ENCODE data around the gene BPIFB3. TPM values are rescaled to one million over a fixed set of nuclear protein-coding genes. Genes with fewer than 3 reads are reported as not detected.
"Not testable (repeated sequence)": the region's sequence is repeated elsewhere in the genome, so short reads cannot be mapped to it uniquely, and the experiment has no call there.

Gene BPIFB3
- total and polyA plus RNA-seq, 2 experiments from 2014 or later = not detected

- Histone ChIP-seq H3K4me2 (no peak overlapping the region), H3K4me3 (no peak overlapping the region), H4K20me1 (ENCODE audit: insufficient read depth, poor library complexity, severe bottlenecking) (no peaks in the 10 kb centered on the region), H3K79me2 (no peaks in the 10 kb centered on the region), H3K9me3 (ENCODE audit: low read depth) (no peaks in the 10 kb centered on the region), H3K9me2 (replicated peaks; ENCODE audit: insufficient read depth) (no peaks in the 10 kb centered on the region), H3K36me3 (replicated peaks; ENCODE audit: insufficient read depth, low read depth) (no peaks in the 10 kb centered on the region), H3K27me3 (peaks cover 8% of the 10 kb centered on the region), H2AFZ (no peak overlapping the region), H3K27ac (no peak overlapping the region), H3K4me1 (ENCODE audit: insufficient read depth) (no peaks in the 10 kb centered on the region)
- no peak for DNase-seq (ENCODE audit: low spot score)
- no peak for TF ChIP-seq CTCF (IDR thresholded peaks at IDR 0.05; ENCODE audit: poor library complexity)
- TF ChIP-seq EZH2phosphoT487 (IDR thresholded peaks at IDR 0.05; ENCODE audit: low read depth, severe bottlenecking, unreplicated experiment) = no peak
- no peak for TF ChIP-seq EZH2 (IDR thresholded peaks at IDR 0.05; ENCODE audit: borderline replicate concordance)
- WGBS (ENCODE audit: low lambda C conversion rate, missing lambda C conversion rate) = 77% methylated on average over 3 of the region's 3 CpGs
These were observed 66.3 kb downstream of the BPIFB3 start for GRCh38 chr20:33119725-33120720.

- Histone ChIP-seq H3K36me3 (replicated peaks; ENCODE audit: insufficient read depth, low read depth) (no peaks in the 10 kb centered on the region), H3K27ac (no peak overlapping the region), H3K4me2 (no peak overlapping the region), H3K27me3 (peaks cover 8% of the 10 kb centered on the region), H3K4me3 (no peak overlapping the region), H3K4me1 (ENCODE audit: insufficient read depth) (no peaks in the 10 kb centered on the region), H3K9me3 (ENCODE audit: low read depth) (no peaks in the 10 kb centered on the region), H3K79me2 (no peaks in the 10 kb centered on the region), H4K20me1 (ENCODE audit: insufficient read depth, poor library complexity, severe bottlenecking) (no peaks in the 10 kb centered on the region), H2AFZ (no peak overlapping the region), H3K9me2 (replicated peaks; ENCODE audit: insufficient read depth) (no peaks in the 10 kb centered on the region)
- whole genome bisulfite sequencing (ENCODE audit: low lambda C conversion rate, missing lambda C conversion rate) = 91% methylated on average over 3 of the region's 3 CpGs
- TF ChIP-seq EZH2phosphoT487 (IDR thresholded peaks at IDR 0.05; ENCODE audit: low read depth, severe bottlenecking, unreplicated experiment) (no peak), CTCF (IDR thresholded peaks at IDR 0.05; ENCODE audit: poor library complexity) (no peak), EZH2 (IDR thresholded peaks at IDR 0.05; ENCODE audit: borderline replicate concordance) (no peak)
- DNase-seq (ENCODE audit: low spot score) = no peak
These were observed 67.2 kb downstream of the BPIFB3 start for GRCh38 chr20:33120934-33121333.

- H3K9me3 ChIP-seq (ENCODE audit: low read depth); H4K20me1 ChIP-seq (ENCODE audit: insufficient read depth, poor library complexity, severe bottlenecking); H3K4me2 ChIP-seq; DNase-seq (ENCODE audit: low spot score); H3K4me3 ChIP-seq; H3K79me2 ChIP-seq; H3K36me3 ChIP-seq (replicated peaks; ENCODE audit: insufficient read depth, low read depth); H3K4me1 ChIP-seq (ENCODE audit: insufficient read depth); H3K9me2 ChIP-seq (replicated peaks; ENCODE audit: insufficient read depth); H2AFZ ChIP-seq; H3K27me3 ChIP-seq; H3K27ac ChIP-seq: not testable (repeated sequence)
- WGBS (ENCODE audit: low lambda C conversion rate, missing lambda C conversion rate) = 64% methylated on average over 1 of the region's 1 CpG
These were observed 68.6 kb downstream of the BPIFB3 start for GRCh38 chr20:33122297-33122696.

Other genes with a start within 250 kb of the BPIFB3 start
- 141 and 147 TPM in 2 replicates for gene MAPRE1, start 233.9 kb upstream of the BPIFB3 start, total RNA-seq
- 54.8 and 67.7 TPM in 2 replicates for gene MAPRE1, start 233.9 kb upstream of the BPIFB3 start, polyA plus RNA-seq
- 0.53 TPM in 1 of 2 replicates, not detected in the other for gene EFCAB8, start 195.0 kb upstream of the BPIFB3 start, total RNA-seq
- gene EFCAB8, start 195.0 kb upstream of the BPIFB3 start, polyA plus RNA-seq = not detected in 2 replicates
- not detected in 2 replicates for gene SUN5, start 49.5 kb upstream of the BPIFB3 start, total RNA-seq
- gene SUN5, start 49.5 kb upstream of the BPIFB3 start, polyA plus RNA-seq = not detected in 2 replicates
- 0.52 and 0.70 TPM in 2 replicates for gene BPIFB2, start 46.2 kb upstream of the BPIFB3 start, total RNA-seq
- 0.30 and 1.0 TPM in 2 replicates for gene BPIFB2, start 46.2 kb upstream of the BPIFB3 start, polyA plus RNA-seq
- not detected in 2 replicates for gene BPIFB6, start 22.3 kb upstream of the BPIFB3 start, total RNA-seq
- gene BPIFB6, start 22.3 kb upstream of the BPIFB3 start, polyA plus RNA-seq = not detected in 2 replicates
- gene BPIFB4, start 25.7 kb downstream of the BPIFB3 start, total RNA-seq = not detected in 2 replicates
- gene BPIFB4, start 25.7 kb downstream of the BPIFB3 start, polyA plus RNA-seq = not detected in 2 replicates
- not detected in 2 replicates for gene BPIFA2, start 114.3 kb downstream of the BPIFB3 start, total RNA-seq
- gene BPIFA2, start 114.3 kb downstream of the BPIFB3 start, polyA plus RNA-seq = not detected in 2 replicates
- not detected in 2 replicates for gene BPIFA3, start 163.4 kb downstream of the BPIFB3 start, total RNA-seq
- gene BPIFA3, start 163.4 kb downstream of the BPIFB3 start, polyA plus RNA-seq = not detected in 2 replicates
- not detected in 2 replicates for gene BPIFA1, start 182.1 kb downstream of the BPIFB3 start, total RNA-seq
- gene BPIFA1, start 182.1 kb downstream of the BPIFB3 start, polyA plus RNA-seq = not detected in 2 replicates
- 0.10 TPM in 1 of 2 replicates, not detected in the other for gene BPIFB1, start 229.3 kb downstream of the BPIFB3 start, total RNA-seq
- gene BPIFB1, start 229.3 kb downstream of the BPIFB3 start, polyA plus RNA-seq = 0.32 and 0.85 TPM in 2 replicates